SK-N-SH treated with all-trans-retinoic acid at 6 μM for 48 hours (cell line): Measurements from ENCODE around the gene ELK1.
"Not testable (repeated sequence)": the region's sequence is repeated elsewhere in the genome, so short reads cannot be mapped to it uniquely, and the experiment has no call there.

Experiments
- ATAC-seq: fragments of 200-7000 bp; cut with Tn5 transposase; 3 replicates; pipeline ENCODE4 v1.9.1; 2020; ENCODE audit warnings: mild to moderate bottlenecking, moderate library complexity
- ARNTL ChIP-seq: fragments of 450-650 bp; formaldehyde crosslinking; IDR thresholded peaks from 2 replicates; pipeline ENCODE4 v1.5.0; 2020; ENCODE audit warnings: low read depth, mild to moderate bottlenecking, moderate library complexity, borderline replicate concordance
- BACH2 ChIP-seq: fragments of 250-450 bp; sonication (Bioruptor Pico); IDR thresholded peaks from 2 replicates; pipeline ENCODE4 v1.9.0; 2021; ENCODE audit warnings: mild to moderate bottlenecking, borderline replicate concordance
- CSDC2 ChIP-seq: fragments of 250-450 bp; sonication (Bioruptor Pico); IDR thresholded peaks from 2 replicates; pipeline ENCODE4 v1.5.0; 2020; ENCODE audit warnings: mild to moderate bottlenecking, moderate library complexity
- ESRRG ChIP-seq: fragments of 250-450 bp; sonication (Bioruptor Pico); IDR thresholded peaks from 2 replicates; pipeline ENCODE4 v1.6.1; 2021; ENCODE audit warnings: mild to moderate bottlenecking
- ISL1 ChIP-seq: fragments of 250-450 bp; sonication (Bioruptor Pico); IDR thresholded peaks from 2 replicates; pipeline ENCODE4 v2.1.2; 2022; ENCODE audit warnings: mild to moderate bottlenecking, moderate library complexity
- PPARA ChIP-seq: fragments of 250-450 bp; sonication (Bioruptor Pico); IDR thresholded peaks from 2 replicates; pipeline ENCODE4 v1.5.0; 2020; ENCODE audit warnings: mild to moderate bottlenecking, borderline replicate concordance
- RARB ChIP-seq: fragments of 250-450 bp; sonication (Bioruptor Pico); IDR thresholded peaks from 2 replicates; pipeline ENCODE4 v1.8.0; 2021; ENCODE audit warnings: mild to moderate bottlenecking, moderate library complexity
- SNAI2 ChIP-seq: fragments of 250-450 bp; sonication (Bioruptor Pico); IDR thresholded peaks from 2 replicates; pipeline ENCODE4 v1.5.0; 2020; ENCODE audit warnings: mild to moderate bottlenecking, moderate library complexity
- TCF4 ChIP-seq: fragments of 250-450 bp; sonication (Bioruptor Pico); IDR thresholded peaks from 2 replicates; pipeline ENCODE4 v1.8.0; 2021; ENCODE audit warnings: mild to moderate bottlenecking, moderate library complexity, borderline replicate concordance
- TOX ChIP-seq: fragments of 250-450 bp; sonication (Bioruptor Pico); IDR thresholded peaks from 2 replicates; pipeline ENCODE4 v1.8.0; 2021; ENCODE audit warnings: mild to moderate bottlenecking, moderate library complexity, borderline replicate concordance
- ZC3H10 ChIP-seq: fragments of 250-450 bp; sonication (Bioruptor Pico); IDR thresholded peaks from 2 replicates; pipeline ENCODE4 v1.5.1; 2021; ENCODE audit warnings: mild to moderate bottlenecking, moderate library complexity
- ZFP3 ChIP-seq: fragments of 250-450 bp; sonication (Bioruptor Pico); IDR thresholded peaks from 2 replicates; pipeline ENCODE4 v1.5.0; 2020; ENCODE audit warnings: mild to moderate bottlenecking, moderate library complexity
- ZFP30 ChIP-seq: fragments of 450-650 bp; formaldehyde crosslinking; IDR thresholded peaks from 2 replicates; pipeline ENCODE4 v1.5.0; 2022; ENCODE audit warnings: mild to moderate bottlenecking, moderate library complexity
- ZNF565 ChIP-seq: fragments of 450-650 bp; formaldehyde crosslinking; conservative IDR thresholded peaks from 2 replicates; pipeline ENCODE4 v1.5.0; 2020; ENCODE audit warnings: low read depth, mild to moderate bottlenecking, moderate library complexity
- ZNF70 ChIP-seq: fragments of 450-650 bp; formaldehyde crosslinking; IDR thresholded peaks from 2 replicates; pipeline ENCODE4 v1.5.0; 2020; ENCODE audit warnings: mild to moderate bottlenecking, moderate library complexity
- ZNF8 ChIP-seq: fragments of 450-650 bp; formaldehyde crosslinking; IDR thresholded peaks from 2 replicates; pipeline ENCODE4 v1.5.0; 2020; ENCODE audit warnings: mild to moderate bottlenecking, moderate library complexity
- TF ChIP-seq, protein P1 (sequence below): fragments of 250-450 bp; sonication (Bioruptor Pico); IDR thresholded peaks from 2 replicates; pipeline ENCODE4 v1.5.1; 2020; ENCODE audit warnings: low read depth, mild to moderate bottlenecking, moderate library complexity
- TF ChIP-seq, protein P2 (sequence below): fragments of 250-450 bp; sonication (Bioruptor Pico); IDR thresholded peaks from 2 replicates; pipeline ENCODE4 v1.8.0; 2020; ENCODE audit warnings: mild to moderate bottlenecking, moderate library complexity, borderline replicate concordance
- TF ChIP-seq, protein P3 (sequence below): fragments of 250-450 bp; sonication (Bioruptor Pico); IDR thresholded peaks from 2 replicates; pipeline ENCODE4 v1.5.1; 2021; ENCODE audit warnings: mild to moderate bottlenecking, moderate library complexity

Gene ELK1

DNA sequence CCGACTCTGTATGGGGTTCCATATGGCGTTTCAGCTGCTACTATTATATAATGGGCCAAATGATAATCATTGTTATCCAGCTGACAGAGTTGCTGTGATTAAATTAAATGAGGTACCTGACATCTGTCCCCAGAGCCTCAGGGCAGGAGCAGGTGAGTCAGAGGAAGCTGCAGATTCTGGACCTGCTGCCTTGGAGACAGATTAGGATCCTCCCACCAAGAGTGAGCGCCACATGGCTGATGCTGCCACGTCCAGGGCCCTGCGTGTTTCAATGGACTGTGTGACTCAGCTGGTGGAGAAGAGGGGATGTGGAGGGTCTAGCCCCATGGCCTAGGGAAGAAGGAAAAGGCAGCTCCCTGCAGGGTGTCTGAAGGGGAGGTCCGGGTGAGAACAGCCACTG, 36.9 kb upstream of the ELK1 start:
- ATAC-seq = no peak
- TF ChIP-seq PPARA (CRISPR knock-in tag) = no peak
- TF ChIP-seq, protein P1, sequence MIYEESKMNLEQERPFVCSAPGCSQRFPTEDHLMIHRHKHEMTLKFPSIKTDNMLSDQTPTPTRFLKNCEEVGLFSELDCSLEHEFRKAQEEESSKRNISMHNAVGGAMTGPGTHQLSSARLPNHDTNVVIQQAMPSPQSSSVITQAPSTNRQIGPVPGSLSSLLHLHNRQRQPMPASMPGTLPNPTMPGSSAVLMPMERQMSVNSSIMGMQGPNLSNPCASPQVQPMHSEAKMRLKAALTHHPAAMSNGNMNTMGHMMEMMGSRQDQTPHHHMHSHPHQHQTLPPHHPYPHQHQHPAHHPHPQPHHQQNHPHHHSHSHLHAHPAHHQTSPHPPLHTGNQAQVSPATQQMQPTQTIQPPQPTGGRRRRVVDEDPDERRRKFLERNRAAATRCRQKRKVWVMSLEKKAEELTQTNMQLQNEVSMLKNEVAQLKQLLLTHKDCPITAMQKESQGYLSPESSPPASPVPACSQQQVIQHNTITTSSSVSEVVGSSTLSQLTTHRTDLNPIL (CRISPR knock-in tag) = no peak
- no peak for TF ChIP-seq ZFP3 (CRISPR knock-in tag)
- no peak for TF ChIP-seq BACH2
- TF ChIP-seq ZNF70 (CRISPR knock-in tag) = no peak
- no peak for TF ChIP-seq TCF4
- TF ChIP-seq, protein P2, sequence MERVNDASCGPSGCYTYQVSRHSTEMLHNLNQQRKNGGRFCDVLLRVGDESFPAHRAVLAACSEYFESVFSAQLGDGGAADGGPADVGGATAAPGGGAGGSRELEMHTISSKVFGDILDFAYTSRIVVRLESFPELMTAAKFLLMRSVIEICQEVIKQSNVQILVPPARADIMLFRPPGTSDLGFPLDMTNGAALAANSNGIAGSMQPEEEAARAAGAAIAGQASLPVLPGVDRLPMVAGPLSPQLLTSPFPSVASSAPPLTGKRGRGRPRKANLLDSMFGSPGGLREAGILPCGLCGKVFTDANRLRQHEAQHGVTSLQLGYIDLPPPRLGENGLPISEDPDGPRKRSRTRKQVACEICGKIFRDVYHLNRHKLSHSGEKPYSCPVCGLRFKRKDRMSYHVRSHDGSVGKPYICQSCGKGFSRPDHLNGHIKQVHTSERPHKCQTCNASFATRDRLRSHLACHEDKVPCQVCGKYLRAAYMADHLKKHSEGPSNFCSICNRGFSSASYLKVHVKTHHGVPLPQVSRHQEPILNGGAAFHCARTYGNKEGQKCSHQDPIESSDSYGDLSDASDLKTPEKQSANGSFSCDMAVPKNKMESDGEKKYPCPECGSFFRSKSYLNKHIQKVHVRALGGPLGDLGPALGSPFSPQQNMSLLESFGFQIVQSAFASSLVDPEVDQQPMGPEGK = no peak
- no peak for TF ChIP-seq SNAI2
- no peak for TF ChIP-seq ZC3H10 (CRISPR knock-in tag)

DNA sequence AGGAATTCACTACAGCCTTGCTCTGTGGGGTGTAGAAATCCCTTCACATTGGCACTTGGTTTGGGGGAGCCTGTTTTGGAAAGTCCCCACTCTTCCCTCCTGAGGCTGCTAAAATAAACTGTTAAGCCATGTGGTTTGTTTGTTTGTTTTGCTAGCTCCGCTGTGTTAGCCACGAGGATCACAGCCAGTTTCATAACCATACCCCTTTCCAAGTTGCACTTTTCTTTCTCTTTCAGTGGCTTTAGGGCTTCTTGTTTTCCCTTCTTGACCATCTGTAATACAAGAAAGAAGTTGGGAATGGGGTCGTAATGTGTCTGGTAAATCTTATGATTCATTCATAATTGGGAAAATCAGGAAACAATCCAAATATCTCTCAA, 33.5 kb upstream of the ELK1 start:
- ATAC-seq = no peak
- no peak for TF ChIP-seq TOX (CRISPR knock-in tag)
- TF ChIP-seq SNAI2 = no peak
- TF ChIP-seq ZC3H10 (CRISPR knock-in tag) = no peak
- TF ChIP-seq CSDC2 (CRISPR knock-in tag) = no peak
- no peak for TF ChIP-seq BACH2
- no peak for TF ChIP-seq TCF4
- TF ChIP-seq, protein P2 = no peak
- TF ChIP-seq RARB = no peak
- TF ChIP-seq, protein P1 (CRISPR knock-in tag) = no peak
- no peak for TF ChIP-seq ZFP30
- no peak for TF ChIP-seq ZNF70 (CRISPR knock-in tag)
- TF ChIP-seq ISL1 (CRISPR knock-in tag) = no peak
- TF ChIP-seq, all 23 proteins: peak for 0

DNA sequence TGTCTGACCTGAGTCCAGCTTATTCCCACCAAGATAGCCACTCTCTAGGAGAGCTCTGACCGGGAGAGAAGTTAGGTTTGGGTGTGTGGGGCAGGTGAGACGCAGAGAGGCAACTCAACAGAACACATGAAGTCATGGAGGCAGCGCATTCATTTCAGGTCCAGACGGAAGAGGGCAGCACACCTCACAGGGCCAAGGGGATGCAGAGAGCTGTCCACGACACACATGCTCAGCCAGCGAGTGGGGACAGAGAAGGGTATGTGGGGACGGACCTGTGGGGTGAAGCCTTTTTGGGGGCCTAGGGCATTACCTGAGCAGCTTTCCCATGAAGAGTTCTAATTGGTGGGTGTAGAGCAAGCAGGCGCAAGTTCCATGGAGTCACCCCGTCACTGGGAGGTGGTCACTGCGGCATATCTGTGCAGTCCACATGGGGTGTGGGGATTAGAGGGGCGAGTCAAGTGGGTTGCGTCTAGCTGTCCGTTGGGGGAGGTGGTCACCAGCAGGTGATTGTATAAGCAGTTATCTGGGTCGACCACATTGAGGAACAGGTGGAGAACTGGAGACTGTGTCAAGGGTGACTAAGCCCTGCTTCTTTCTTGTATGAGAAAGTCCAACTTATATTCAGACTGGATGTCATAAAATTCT, 32.9 kb upstream of the ELK1 start:
- TF ChIP-seq ZNF565 (CRISPR knock-in tag) = no peak
- TF ChIP-seq TCF4 = no peak
- TF ChIP-seq SNAI2 = no peak
- TF ChIP-seq CSDC2 (CRISPR knock-in tag) = no peak
- TF ChIP-seq ZFP30 = no peak
- TF ChIP-seq ARNTL (CRISPR knock-in tag) = no peak
- TF ChIP-seq, protein P2 = no peak
- TF ChIP-seq, all 23 proteins: peak for 0
- no peak for ATAC-seq

DNA sequence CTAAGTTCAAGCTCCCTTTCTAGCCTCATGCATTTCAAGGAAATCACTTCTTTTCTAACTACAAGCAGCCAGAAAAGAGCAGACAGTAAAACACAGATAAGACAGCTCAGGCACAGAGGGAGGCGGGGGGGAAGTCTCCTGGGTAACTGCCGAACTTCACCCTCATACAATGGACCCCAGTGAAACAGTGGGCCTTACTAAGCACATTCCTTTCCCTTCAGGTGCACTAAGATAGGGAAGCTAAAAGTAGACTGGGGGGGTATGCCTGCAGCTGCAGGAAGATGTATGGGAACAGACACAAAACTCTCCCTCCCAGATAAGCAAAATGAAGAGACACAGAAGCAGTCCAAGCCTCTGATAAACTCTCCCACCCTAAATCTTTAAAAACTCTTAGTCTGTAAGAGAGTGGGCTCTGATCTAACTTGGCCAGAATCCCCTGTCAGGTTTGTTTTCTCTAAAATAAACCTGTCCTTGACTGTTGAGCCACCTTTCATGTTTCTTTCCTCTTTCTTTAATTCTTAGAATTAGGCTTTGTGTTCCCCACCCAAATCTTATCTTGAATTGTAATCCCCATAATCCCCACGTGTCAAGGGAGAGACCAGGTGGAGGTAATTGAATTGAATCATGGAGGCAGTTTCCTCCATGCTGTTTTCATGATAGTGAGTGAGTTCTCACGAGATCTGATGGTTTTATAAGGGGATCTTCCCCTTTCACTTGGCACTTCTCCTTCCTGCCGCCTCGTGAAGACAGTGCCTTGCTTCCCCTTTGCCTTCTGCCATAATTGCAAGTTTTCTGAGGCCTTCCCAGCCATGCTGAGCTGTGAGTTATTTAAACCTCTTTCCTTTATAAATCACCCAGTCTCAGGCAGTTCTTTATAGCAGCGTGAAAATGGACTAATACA, 25.8 kb upstream of the ELK1 start:
- ATAC-seq = not testable (repeated sequence)

DNA sequence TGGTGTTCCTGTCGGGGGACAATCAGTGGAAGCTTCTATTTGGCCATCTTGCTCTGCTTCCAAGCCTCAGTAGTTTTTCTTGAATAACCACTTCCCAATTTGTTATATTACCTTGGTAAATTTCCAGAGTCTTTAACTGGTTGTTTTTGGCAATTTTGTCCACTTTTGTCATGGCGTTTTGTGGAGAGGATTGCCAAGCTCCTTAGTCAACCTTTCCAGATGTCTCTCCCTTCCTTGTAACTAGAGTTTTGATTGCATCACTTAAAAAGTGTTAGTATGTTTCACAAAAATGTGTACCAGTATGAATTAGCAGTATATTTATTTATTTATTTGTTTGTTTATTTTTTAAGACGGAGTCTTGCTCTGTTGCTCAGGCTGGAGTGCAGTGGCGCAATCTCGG, 24.4 kb upstream of the ELK1 start:
- no peak for ATAC-seq
- TF ChIP-seq ZFP3 (CRISPR knock-in tag) (no peak), TOX (CRISPR knock-in tag) (no peak), ZC3H10 (CRISPR knock-in tag) (no peak), CSDC2 (CRISPR knock-in tag) (no peak), SNAI2 (no peak), ESRRG (CRISPR knock-in tag) (no peak), ZNF8 (CRISPR knock-in tag) (no peak), PPARA (CRISPR knock-in tag) (no peak), ARNTL (CRISPR knock-in tag) (no peak), ZFP30 (no peak), BACH2 (no peak), TCF4 (no peak), ZNF70 (CRISPR knock-in tag) (no peak)
- TF ChIP-seq, protein P2 = no peak
- TF ChIP-seq, protein P3, sequence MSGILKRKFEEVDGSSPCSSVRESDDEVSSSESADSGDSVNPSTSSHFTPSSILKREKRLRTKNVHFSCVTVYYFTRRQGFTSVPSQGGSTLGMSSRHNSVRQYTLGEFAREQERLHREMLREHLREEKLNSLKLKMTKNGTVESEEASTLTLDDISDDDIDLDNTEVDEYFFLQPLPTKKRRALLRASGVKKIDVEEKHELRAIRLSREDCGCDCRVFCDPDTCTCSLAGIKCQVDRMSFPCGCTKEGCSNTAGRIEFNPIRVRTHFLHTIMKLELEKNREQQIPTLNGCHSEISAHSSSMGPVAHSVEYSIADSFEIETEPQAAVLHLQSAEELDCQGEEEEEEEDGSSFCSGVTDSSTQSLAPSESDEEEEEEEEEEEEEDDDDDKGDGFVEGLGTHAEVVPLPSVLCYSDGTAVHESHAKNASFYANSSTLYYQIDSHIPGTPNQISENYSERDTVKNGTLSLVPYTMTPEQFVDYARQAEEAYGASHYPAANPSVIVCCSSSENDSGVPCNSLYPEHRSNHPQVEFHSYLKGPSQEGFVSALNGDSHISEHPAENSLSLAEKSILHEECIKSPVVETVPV (CRISPR knock-in tag) = no peak
